ENCODE data around the gene TCOF1. TPM values are rescaled to one million over a fixed set of nuclear protein-coding genes. Genes with fewer than 3 reads are reported as not detected.

The TCOF1 gene
- total RNA-seq: 7.0 and 11.4 TPM in 2 replicates

GRCh38 chr5:150357326-150358260 lies at the start of gene TCOF1:
TCOF1 (plus strand) TSS chr5:150357697; CDS start chr5:150357747, 50 bp downstream.

GRCh38 chr5:150412319-150413175 lies 55.0 kb downstream of the TCOF1 start, which contains the start of gene CD74:
CD74 (minus strand) TSS chr5:150412910; CDS start chr5:150412749, 161 bp downstream.

Other genes starting within 250 kb of the TCOF1 start
- 10.4 and 11.5 TPM in 2 replicates for gene PDGFRB, start 201.9 kb upstream of the TCOF1 start, total RNA-seq
- under 0.01 TPM in 1 of 2 replicates, not detected in the other for gene CDX1, start 190.9 kb upstream of the TCOF1 start, total RNA-seq
- not detected in 2 replicates for gene SLC6A7, start 167.6 kb upstream of the TCOF1 start, total RNA-seq
- gene CAMK2A, start 67.9 kb upstream of the TCOF1 start, total RNA-seq: not detected in 2 replicates
- 0.54 TPM in 1 of 2 replicates, not detected in the other for gene ARSI, start 54.8 kb upstream of the TCOF1 start, total RNA-seq
- gene CD74, start 55.2 kb downstream of the TCOF1 start, total RNA-seq: 0.33 and 0.52 TPM in 2 replicates
- gene RPS14, start 92.0 kb downstream of the TCOF1 start, total RNA-seq: 3,078 and 3,901 TPM in 2 replicates
- 20.1 and 21.7 TPM in 2 replicates for gene NDST1, start 150.4 kb downstream of the TCOF1 start, total RNA-seq